NK-92 treated with Interleukin-12 subunit alpha and Interleukin-12 subunit beta, amount 100 ng/mL, for 24 hours (cell line): ENCODE measurements around the gene TNIP2.
"Not testable (repeated sequence)": the region's sequence is repeated elsewhere in the genome, so short reads cannot be mapped to it uniquely, and the experiment has no call there.

Source experiments
- DNase-seq: peaks from one replicate; lab custom pipeline; 2025; lab: John Stamatoyannopoulos, UW

Gene TNIP2

DNA sequence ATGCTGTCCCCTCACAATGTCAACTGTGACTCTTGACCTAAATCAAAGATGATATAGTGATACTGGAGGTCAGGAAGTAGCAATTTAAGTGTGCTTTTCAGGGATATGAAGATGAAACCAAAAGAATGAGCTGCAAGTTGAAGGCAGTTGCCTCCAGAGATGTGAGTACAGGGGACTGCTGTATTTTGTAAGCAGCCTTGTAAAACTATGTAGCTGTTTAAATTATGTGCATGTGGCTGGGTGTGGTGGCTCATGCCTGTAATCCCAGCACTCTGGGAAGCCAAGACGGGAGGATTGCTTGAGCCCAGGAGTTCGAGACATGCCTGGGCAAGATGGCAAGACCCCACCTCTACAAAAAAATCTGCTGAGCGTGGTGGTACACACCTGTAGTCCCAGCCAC lies 15.1 kb upstream of the TNIP2 start:
- DNase-seq = no peak

DNA sequence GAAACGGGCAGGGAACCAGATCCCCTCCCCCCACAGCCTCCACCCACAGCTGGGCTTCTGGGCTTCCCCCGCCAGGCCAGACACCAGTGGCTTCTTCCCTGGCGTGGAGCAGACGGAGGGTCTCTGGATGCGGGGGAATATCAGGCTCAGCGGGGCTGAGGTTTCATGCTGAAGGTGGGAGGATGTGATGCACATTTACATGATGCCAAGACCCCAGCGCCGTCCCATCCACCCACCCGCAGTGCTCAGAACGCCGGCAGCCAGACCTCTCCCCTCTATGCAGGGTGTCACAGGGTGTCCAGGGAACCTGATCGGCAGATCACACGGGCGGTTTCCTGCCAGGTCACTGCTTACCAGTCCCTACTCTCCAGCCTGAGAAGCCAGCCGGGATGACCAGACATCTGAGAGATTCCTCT lies 12.8 kb upstream of the TNIP2 start:
- DNase-seq = no peak

DNA sequence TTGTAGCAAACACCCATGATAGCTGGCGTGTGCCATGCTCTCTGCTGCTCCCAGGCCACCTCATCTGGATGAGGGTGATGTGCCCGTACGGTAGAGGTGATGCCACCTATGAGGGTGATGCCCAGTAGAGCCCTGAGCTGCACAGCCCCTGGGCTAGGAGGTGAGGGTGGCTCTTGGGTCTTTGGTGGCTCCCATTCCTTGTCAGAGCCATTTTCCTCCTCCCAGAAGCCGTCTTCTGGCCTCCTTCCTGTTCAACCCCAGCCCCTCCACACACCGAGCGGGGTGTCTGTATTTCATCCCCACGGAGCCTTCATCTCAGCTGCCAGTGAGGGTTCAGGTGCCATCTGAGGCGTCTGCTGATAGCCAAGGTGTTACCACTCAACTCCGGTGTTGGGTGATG lies 12.0 kb upstream of the TNIP2 start:
- no peak for DNase-seq

DNA sequence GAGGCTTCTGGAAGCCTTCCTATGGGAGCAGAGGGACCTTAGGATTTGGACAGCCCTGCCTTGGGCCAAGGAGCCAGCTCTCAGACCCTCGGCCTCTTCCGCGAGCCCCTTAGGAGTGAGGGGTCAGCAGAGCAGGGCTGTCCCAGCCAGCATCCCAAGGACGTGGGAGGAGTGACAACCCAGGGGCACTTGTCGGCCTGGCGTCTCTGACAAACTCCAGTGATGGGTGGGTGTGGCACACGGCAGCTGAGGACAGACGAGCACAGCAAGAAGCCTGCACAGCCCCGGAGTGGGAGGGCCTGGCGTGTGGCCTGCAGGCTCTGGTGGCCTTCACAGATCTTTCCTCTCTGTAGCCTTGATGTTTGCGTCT lies 11.6 kb upstream of the TNIP2 start:
- DNase-seq = no peak

DNA sequence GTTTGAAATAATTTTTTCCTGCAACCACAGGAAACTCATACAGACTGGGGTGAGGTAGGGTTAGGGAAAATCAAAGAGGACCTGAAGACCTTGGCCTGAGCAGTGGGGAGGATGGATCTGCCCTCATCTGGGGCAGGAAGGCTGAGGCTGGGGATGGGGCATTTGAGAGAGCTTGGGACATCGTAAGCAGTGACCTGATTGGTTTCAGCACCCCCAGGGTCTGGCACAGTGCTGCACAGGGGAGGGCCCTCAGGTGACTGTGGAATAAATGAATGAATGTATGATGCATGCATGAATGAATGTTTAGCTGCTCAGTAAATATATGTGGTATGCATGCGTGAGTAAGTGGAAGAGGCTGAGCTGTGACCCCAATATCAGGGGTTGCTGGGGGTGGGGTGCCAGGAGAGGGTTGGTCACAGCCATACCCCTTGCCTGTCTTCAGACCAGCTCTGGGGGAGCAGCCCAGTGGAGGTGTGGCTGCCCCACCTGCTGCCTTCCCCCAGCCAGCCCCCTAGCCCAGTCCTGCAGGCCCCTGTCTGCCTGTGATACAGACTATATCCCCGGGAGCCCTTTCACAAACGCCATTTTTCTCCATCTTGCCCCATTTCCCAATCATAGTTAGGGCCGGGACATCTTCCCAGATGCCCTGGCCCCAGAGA lies 11.0 kb upstream of the TNIP2 start:
- DNase-seq = no peak

DNA sequence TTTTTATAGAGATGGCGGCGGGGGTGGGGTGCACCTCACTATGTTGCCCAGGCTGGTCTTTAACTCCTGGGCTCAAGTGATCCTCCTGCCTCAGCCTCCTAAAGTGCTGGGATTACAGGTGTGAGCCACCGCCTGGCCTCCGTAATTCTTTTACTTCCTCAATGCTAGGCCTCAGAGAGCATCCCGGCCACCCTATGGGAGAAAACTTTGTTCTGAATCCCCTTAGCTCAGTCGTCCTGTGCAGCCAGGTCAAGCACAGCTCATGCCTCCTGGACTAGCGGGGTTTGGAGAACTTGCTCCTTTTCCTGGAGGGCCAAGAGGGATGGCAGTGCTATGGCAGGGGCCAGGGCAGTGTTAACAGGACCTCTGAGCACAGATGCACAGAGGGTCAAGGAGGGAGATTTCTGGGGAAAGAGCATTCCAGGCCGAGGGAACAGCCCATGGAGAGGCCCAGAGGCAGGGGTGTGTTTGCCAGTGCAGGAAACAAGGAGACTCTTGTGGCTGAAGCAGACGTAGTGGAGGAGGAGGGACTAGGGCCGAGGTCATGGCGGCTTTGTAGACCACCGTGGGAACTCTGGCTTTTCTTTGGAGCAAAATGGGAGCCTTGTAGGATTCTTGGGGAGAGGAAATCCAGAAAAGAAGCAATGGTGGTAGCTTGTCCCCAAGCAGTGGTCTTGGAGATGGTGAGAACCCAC lies 9.8 kb upstream of the TNIP2 start:
- DNase-seq = no peak

DNA sequence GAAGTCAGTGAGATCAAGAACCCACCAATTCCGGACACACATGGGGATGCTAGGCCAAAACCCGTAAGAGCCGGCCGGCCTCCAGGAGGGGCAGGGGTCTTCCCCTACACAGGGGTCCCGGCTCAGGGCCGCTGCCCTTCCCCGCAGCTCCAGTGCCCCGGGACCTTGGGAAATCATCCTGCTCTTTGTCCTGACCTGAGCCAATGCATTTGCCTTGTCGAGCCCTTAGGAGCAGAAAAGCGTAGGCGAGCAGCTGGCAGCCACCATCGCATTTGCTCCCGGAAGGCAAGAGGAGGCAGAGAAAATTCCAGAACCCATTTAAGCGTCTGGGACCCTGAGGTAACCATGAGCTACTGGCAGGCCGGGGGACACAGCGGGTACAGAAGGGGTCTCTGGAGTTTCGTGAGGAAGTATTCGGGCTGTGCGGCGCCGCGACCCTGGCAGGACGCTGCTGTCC lies 7.4 kb upstream of the TNIP2 start:
- no peak for DNase-seq

DNA sequence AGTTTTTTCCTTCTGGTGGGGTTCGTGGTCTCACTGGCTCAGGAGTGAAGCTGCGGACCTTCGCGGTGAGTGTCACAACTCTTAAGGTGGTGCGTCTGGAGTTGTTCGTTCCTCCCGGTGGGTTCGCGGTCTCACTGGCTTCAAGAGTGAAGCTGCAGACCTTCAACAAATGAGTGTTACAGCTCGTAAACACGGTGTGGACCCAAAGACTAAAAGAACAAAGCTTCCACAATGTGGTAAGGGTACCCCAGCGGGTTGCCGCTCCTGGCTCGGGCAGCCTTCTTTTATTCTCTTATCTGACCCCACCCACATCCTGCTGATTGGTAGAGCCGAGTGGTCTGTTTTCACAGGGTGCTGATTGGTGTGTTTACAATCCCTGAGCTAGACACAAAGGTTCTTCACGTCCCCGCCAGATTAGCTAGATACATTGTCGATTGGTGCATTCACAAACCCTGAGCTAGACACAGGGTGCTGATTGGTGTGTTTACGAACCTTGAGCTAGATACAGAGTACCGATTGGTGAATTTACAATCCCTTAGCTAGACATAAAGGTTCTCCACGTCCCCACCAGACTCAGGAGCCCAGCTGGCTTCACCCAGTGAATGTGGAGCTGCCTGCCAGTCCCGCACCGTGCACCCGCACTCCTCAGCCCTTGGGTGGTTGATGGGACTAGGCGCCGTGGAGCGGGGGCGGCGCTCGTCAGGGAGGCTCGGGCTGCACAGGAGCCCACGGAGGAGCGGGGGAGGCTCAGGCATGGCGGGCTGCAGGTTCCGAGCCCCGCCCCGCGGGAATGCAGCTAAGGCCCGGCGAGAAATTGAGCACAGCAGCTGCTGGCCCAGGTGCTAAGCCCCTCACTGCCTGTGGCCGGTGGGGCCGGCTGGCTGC lies 6.6 kb upstream of the TNIP2 start:
- not testable (repeated sequence) for DNase-seq

DNA sequence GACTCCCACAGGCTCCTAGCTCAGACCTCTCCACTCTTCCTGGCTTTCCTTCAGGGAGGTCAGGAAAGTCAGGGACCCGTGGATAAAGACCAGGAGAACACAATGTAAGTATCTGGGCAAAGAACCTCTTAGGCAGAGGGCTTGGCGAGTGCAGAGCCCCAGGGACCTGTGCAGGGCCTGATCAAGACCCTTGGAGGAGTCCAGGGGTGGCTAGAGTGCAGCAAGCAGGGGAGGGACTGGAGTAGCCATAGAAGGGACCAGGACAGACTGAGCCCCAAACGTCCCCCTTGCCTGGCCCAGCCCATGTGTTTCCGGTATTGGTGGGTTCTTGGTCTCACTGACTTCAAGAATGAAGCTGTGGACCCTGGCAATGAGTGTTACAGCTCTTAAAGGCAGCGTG lies 5.9 kb upstream of the TNIP2 start:
- DNase-seq = no peak

DNA sequence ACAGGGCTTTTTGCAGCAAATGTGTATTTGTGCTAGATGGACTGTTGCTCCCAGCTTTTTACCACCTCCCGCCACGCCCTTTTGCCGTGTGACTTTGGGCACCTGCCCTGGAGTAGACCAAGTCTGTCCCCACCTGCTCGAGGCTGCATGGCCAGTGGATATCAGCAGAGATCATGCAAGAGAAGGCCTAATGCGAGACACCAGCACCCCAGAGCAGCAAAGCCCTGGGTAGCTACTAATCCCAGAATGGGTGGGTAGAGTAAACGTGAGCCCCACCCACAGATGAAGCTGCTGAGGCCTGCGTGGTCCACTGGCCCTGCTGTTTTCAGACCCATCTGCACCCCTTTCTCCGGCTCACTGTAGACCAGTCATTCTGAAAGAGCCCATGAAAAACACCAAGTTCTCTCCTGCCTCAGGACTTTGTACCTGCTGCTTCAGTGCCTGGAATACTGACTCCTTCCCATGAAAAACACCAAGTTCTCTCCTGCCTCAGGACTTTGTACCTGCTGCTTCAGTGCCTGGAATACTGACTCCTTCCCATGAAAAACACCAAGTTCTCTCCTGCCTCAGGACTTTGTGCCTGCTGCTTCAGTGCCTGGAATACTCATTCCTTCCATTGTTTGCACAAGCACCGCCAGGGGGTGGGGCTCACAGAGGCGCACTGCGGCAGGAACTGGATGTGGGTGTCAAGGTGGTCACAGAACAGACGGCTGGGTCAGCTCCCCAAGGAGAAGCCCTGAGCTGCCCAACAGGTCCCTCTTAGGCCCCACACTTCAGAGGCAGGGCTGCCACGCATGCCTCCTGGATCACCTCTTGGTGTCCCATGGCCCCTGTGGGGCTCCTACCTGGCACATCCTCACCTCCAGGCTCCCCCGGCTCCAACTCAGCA lies 5.1 kb upstream of the TNIP2 start:
- DNase-seq = no peak

DNA sequence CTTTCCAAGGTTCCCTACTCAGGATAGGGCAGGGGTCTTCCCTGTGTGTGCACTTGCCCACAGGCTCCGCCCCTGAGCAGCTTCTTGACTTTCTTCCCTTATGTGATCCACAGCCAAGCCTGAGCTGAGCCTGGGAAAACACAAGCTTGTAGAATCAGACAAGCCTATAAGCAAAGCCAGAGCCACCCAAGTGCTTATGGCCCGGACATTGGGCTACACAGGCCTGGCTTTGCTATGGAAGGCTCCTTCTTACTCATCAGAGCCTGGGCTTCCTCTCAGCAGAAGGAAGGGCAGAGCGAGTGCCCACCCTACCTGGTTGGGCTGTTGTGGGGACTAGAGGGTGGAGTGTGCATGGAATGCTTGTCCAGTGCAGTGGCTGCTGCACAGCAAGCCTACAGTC lies 1.3 kb upstream of the TNIP2 start:
- no peak for DNase-seq

DNA sequence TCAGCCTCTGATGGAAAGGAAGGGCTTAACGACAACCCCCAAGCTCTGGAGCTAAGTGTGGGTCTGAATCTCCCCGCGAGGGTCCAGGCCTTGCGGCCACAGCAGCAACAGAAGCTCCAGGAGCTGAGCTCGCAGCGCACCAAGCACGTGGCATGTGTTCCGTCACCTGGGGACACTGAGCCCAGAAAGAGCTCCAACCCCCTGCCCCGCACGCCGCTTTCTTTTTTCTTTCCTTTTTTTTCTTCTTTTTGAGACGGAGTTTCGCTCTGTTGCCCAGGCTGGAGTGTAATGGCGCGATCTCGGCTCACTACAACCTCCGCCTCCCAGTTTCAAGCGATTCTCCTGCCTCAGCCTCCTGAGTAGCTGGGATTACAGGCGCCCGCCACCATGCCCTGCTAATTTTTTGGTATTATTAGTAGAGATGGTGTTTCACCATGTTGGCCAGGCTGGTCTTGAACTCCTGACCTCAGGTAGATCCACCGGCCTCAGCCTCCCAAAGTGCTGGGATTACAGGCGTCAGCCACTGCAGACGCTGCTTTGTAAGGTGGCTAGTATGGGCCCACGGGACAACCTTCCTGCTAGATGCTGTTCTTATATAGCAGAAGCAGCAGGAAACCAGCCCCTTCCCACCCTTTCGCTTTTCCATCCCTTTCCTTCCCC lies 685 bp upstream of the TNIP2 start:
- DNase-seq = no peak

DNA sequence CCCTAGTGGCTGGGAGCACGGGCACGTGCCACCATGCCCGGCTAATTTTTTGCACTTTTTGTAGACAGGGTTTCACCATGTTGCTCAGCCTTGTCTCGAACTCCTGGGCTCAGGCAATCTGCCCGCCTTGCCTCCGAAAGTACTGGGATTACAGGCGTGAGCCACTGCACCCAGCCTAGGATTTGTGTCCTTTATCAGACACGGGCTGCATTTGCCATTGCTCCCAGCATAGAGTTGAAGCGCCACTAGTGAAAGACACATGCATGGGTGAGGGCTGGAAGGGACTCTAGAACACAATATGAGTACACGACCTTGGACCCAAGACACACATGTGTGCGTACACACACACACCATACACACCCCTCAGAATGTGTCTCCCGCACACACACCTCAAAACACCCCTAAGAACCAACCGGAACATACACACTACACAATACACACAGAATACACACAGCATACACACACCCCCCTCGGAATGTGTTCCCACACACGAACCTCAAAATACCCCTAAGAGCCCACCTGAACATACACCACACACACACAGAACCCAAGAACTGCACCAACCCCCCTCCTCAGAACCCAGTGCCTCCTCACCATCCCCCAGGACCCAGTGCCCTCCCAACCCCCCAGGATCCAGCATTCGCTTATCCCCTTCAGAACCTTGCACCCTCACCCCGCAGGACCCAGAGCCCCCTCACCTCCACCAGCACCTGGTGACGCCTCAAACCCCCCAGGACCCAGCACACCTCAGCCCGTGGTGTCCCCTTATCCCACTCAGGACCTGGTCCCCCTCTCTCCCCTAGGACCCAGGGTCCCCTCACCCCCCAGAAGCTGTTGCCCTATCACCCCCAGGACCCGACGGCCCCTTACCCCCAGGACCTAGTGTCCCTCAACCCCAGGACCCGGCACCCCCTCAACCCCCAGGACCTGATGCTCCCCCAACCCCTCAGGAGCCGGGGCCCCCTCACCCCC lies 1.0 kb downstream of the TNIP2 start:
- no peak for DNase-seq

DNA sequence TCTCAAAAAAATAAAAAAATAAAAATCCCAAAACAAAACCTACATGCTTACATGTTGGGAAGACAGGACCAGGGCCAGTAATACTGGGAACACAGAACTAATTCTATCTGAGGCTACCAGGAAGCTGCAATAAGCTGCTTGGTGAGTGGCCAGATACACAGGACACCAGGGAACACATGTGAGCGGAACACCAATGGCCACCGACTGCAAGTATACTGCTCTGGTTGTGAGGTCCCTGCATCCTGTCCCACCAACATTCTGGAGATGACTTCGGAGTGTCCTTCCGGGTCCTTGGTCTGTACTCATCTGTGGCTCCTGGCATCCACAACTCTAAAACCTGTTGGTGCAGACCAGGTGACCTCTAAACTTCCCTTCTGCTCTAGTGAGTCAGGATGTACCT lies 2.7 kb downstream of the TNIP2 start:
- no peak for DNase-seq

DNA sequence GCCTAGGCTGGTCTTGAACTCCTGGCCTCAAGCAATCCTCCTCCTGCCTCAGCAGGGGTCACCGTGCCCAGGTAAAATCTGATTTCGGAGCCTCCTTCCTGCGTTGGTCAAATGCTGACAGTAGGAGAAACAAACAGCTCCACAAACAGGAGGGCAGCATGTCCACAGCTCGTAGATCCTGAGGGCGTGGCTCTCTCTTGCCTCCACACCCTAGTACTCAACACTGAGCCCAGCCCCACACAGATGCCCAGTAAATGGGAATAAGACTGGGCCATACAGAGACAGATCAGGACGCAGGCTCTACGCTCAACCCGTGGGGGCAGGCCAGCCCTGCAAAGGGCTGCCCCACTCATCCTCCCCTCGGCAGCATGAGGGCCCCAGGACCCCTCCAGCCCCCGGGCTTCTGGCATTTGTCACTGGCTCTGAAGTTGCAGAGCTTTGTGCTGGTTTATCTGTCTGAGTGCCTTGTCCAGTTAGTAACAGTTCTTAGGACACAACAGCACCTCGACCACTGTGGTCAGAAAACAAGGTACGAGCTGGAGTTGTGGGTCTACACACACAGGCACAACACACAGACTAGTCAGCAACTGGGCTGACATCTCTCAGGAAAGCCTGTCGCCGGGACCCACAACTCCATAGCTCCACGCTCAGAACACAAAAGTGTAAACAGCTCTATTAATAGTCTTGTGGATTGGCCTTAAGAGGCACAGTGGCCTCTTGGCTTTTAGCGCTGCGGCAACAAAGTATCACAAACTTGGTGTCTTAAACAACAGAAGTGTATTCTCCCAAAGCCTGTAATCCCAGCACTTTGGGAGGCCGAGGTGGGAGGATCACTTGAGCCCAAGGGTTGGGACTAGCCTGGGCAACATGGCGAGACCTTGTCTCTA lies 5.2 kb downstream of the TNIP2 start:
- no peak for DNase-seq

DNA sequence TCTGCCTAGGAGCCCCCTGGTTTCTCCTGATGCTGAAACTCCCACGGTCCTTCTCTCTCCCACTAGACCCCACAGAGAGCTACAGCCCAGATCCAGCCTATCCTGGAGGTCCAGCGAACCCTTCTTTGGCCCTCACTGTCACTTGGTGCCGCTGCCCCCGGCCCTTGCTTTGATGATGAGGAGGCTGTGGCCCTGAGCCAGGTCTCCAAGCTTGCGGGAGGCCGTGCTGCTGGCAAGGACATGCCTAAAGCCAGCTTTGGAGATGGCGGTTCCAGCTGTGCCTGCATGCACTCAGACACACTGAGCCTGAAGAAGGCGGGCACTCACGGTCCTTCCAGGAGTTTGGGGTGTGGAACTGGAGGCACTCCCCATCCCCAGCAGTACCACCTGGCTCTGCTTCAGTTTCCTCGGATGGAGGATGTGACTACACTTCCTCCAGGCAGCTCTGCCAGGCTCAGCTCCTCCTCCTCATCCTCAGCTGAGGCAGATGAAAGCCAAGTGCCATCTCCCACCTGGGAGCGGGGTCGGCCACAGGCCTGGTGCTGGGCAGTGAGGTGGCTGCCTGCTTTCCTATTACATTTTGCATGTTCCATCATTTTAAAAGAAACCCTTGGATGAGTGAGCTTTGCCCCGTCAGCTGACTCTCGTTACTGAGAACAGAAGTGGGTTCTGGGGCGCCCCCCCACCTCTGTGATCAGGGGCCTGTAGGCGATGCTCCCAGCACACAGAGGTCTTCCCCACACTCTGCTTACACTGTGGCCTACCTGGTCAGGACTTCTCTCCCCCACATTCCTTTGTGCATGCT lies 9.0 kb downstream of the TNIP2 start:
- DNase-seq = no peak

DNA sequence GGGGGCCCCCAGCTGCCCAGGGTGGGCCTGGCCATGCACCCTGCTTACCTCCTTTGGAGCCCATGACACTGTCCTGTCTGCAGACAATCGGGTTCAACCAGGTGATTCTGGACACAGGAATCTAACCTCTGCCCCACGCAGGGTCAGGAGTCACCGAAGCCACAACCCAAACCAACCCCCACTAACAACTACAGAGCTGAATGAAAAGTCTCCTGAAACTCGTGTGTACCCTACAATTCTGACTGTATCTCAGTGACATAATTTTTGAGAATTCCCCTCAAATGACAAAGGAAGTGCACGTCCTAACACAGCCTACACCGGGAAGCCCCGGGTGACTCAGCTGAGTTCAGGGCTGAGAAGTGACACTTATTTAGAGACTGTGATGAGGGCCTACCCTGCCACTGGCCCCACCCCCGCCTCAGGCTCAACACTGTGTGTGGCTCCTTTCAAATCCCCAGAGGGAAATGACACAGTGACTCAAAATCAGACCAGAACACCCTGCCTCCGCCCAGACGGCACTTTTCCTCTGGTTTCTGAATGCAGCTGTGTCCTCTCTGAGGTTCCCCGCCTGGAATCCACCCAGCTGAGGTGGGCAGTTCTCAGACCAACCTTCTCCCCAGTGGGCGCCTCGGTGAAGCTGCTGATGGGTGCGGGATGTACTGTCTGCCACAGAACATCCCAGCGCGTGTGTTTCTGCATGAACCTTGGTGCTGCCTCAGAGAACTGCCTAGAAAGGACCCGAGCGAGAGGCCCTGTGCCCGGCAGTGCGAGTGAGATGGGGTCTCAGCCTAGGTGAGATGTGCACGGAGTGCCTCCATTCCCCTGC lies 9.9 kb downstream of the TNIP2 start:
- DNase-seq = peak; percentile 83
